HUES48 (cell line): ENCODE results near the gene TRAF3.
A peak's percentile ranks its signal among the peaks of the same experiment; 100 is the strongest.

Experiments
- H3K27ac ChIP-seq: one replicate; pipeline ENCODE4 v1.7.0; 2013; ENCODE audit warnings: low read depth, low read length, inconsistent platforms
- H3K27me3 ChIP-seq: 2 replicates; pipeline ENCODE4 v1.6.1; 2013; ENCODE audit warnings: mild to moderate bottlenecking, low read length; ENCODE audit not compliant: control insufficient read depth, insufficient read depth
- H3K36me3 ChIP-seq: 2 replicates; pipeline ENCODE4 v1.6.1; 2013; ENCODE audit warnings: low read length; ENCODE audit not compliant: control insufficient read depth, insufficient read depth
- H3K4me1 ChIP-seq: 2 replicates; pipeline ENCODE4 v1.6.1; 2013; ENCODE audit warnings: mild to moderate bottlenecking, low read length; ENCODE audit not compliant: control insufficient read depth, insufficient read depth
- H3K4me3 ChIP-seq: 2 replicates; pipeline ENCODE4 v1.5.1; 2013; ENCODE audit warnings: mild to moderate bottlenecking, low read depth, low read length
- H3K9ac ChIP-seq: 2 replicates; pipeline ENCODE4 v1.6.1; 2013; ENCODE audit warnings: mild to moderate bottlenecking, low read depth, low read length, moderate library complexity
- H3K9me3 ChIP-seq: 2 replicates; pipeline ENCODE4 v1.6.1; 2013; ENCODE audit warnings: low read length; ENCODE audit not compliant: control insufficient read depth, insufficient read depth

TRAF3 gene

DNA sequence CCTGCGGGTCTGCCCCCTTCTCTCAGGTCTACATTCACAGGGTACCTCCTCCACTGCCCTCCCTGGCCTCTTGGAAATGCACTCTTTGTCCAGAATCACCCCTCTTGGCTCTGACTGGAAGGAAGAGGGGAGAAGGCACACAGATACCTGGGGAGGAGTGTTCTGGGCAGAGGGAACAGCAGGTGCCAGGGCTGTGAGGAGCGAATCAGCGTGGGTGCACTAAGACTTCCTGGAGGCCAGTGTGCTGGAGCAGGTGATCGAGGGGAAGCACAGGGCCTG lies 8.3 kb upstream of the TRAF3 start:
- Histone ChIP-seq H3K9ac (no peak overlapping the region), H3K9me3 (no peaks in the 10 kb centered on the region), H3K4me3 (no peak overlapping the region), H3K27me3 (no peaks in the 10 kb centered on the region), H3K36me3 (no peaks in the 10 kb centered on the region), H3K27ac (no peak overlapping the region), H3K4me1 (no peaks in the 10 kb centered on the region)

DNA sequence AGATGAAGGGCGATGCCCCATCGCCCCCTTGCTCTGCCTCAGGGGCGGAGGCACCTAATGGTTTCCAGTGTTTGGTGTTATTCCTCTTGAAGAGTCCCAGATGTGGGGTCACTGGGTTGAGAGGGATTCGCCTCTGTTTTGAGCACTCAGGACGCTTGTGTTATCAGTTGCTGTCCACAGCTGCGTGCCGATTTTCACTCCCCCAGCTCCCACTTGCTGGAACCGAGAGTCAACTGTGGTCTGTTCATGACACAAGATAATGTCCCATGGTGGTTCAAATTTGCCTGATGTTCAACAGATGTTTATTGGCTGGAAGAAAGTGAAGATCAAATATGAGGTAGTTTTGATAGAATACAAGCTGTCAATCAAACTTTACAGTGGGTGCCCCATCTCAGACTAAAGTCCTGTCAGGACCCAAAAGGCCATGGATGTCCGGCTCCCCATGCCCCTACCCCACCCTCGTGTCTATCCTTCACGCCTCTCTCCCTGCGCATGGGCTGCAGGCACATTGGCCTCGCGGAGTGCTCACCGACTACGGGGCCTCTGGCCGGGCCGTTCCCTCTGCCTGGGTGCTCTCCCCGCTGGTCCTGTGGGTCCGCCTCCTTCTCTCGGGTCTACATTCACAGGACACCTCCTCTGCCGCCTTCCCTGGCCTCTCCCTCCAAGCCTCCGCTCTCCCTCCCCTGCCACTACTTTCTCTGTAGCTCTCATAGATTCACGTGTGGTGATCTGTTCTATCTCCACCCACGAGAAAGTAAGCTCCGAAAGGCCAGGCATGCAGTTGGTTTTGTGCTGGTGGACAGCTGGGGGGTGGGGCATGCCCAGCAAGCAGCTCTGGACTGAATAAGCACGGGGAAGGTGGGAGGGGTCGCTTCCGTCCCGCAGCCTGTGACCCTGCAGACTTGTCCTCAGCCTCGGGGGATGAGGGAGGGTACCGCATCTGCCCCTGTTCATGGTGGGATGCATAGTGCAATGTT lies 6.8 kb upstream of the TRAF3 start:
- Histone ChIP-seq H3K4me1 (peaks cover 6% of the 10 kb centered on the region), H3K4me3 (no peak overlapping the region), H3K9ac (no peak overlapping the region), H3K36me3 (no peaks in the 10 kb centered on the region), H3K27ac (no peak overlapping the region), H3K9me3 (no peaks in the 10 kb centered on the region), H3K27me3 (no peaks in the 10 kb centered on the region)

DNA sequence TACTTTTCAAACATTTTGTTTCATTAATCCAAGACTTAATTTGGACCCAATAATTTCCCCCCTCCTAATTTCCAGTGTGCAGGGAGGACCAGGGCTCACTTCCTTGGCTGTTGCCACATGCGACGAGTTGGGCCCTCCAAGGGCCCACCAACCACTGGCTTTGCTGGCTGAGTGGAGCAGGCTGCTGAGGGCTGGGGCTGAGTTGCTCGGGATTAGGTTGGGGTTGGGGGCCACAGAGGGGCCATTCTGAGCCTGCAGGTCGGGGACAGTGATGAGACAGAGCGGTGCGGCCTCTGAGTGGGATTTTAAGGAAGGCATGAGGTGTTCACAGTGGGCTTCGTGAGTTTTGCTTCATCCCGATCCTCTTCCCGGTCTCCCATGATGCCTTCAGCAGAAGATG lies 6.1 kb upstream of the TRAF3 start:
- no peaks in the 10 kb centered on the region for H3K27me3 ChIP-seq
- H3K4me1 ChIP-seq: peaks cover 6% of the 10 kb centered on the region
- no peaks in the 10 kb centered on the region for H3K9me3 ChIP-seq
- no peak overlapping the region for H3K4me3 ChIP-seq
- no peaks in the 10 kb centered on the region for H3K36me3 ChIP-seq
- no peak overlapping the region for H3K9ac ChIP-seq
- H3K27ac ChIP-seq: no peak overlapping the region

DNA sequence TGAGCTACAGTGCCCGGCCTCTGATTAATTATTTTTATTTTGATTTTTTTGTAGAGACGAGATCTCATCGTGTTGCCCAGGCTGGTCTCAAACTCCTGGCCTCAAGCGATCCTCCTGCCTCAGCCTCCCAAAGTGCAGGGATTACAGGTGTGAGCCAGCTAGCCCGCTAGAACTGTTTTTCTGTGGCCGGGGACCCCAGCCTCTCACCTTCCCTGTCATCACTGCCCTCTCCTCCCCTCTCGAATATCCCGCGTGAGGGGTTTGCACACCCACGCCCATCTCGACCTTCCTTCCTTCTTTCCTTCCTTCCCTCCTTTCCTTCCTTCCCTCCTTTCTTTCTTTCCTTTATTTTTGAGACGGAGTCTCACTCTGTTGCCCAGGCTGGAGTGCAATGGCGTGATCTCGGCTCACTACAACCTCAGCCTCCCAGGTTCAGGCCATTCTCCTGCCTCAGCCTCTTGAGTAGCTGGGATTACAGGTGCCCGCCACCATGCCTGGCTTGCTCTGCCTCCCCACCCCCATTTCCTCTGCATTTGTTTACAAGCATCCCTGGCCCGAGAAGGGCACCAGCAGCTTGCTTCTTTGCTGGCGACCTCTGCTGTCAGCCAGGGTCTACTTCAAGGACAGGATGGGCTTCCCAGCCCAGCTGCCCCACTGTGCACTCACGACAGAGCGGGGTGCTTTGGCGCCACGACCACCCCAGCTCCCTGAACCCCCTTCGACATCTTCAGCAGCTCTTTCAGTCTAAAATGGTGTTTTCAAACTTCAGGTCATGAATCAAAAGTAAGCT lies 4.3 kb upstream of the TRAF3 start:
- Histone ChIP-seq H3K9ac (no peak overlapping the region), H3K9me3 (no peaks in the 10 kb centered on the region), H3K36me3 (no peaks in the 10 kb centered on the region), H3K27me3 (no peaks in the 10 kb centered on the region; the same call in 1 of the 2 replicates), H3K4me1 (peaks cover 6% of the 10 kb centered on the region), H3K4me3 (no peak overlapping the region), H3K27ac (no peak overlapping the region)

DNA sequence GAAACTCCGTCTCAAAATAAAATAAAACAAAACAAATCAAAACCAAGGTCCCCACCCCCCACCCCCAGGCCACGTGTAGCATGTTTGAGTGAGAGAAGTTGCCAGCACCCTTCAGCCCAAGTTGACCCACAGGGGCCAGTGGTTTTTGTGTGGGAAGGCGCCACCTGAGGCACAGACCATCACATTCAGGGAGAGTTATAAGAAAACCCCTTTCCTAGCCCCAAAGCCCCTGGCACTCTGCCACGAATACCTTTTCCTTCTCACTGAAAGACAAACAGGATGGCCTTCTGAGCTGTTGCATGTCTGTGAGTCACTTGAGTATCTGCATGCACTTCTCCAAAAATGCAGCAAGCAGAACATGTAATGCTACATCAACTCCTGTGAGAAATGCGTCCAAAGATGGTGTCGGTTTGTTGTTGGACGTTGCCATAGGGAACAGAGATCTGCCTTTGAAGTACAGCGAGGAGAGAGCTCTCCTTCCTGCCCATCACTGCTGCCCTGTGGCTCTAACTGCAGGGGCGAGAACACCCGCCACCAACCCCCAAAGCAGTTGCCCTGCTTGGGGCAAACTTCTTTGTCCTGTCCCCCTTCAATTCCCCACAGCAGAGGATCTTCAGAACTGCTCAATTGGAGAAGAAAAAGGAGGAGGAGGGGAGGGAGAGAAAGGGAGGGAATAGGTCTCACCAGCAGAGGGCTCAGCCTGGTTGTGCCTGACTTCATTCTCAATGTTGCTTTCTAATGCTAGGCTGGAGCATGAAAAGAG lies 2.7 kb upstream of the TRAF3 start:
- H3K4me3 ChIP-seq: no peak overlapping the region
- no peak overlapping the region for H3K9ac ChIP-seq
- peaks cover 18% of the 10 kb centered on the region for H3K4me1 ChIP-seq
- H3K27me3 ChIP-seq: peaks cover 15% of the 10 kb centered on the region
- H3K36me3 ChIP-seq: no peaks in the 10 kb centered on the region
- no peaks in the 10 kb centered on the region for H3K9me3 ChIP-seq
- peak overlapping the region; percentile 11 for H3K27ac ChIP-seq

DNA sequence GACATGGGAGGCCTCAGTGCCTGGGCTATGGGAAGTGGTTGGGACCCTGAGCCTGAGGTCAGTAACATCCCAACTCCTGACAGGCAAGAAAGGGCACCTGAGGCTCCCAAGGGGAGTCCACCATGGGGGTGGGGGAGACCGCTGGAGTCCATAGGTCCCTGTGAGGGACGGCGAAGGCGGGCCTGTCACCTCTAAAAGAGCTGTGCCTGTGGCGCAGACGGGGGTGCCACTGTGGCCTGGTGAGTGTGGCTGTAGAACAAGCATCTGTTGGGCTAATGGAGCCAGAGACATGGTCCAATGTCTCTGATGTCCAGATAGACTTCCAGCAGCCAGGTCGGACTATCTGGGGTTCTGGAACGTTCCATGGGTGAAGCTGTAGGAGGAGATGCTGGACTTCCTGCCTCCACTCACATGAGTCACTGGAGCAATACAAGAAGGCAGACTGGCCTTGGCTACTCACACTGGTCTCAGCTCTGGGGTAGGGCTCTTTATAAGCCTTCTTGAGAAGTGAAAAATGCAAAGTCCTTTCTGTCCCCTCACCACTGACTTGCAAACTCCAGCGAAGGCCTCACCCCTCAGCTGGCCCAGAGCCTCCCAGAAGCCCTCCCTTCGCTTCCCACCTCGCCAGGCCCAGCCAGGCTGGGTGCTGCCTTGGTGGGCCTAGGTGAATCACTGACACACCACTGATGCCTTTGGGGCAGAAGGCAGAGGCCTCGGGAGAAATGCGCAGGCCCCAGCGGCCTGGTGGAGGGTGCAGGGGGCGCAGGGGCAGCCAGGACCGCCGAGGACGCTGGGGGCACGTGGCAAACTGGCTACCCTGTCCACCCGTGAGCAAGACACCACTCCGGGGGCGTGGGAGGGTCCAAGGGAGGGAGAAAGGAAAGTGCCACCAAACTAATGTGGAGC lies 1.1 kb upstream of the TRAF3 start:
- peak overlapping the region; percentile 42; the same call in 1 of the 2 replicates for H3K4me3 ChIP-seq
- H3K9me3 ChIP-seq: no peaks in the 10 kb centered on the region
- peak overlapping the region; percentile 12 for H3K27ac ChIP-seq
- no peak overlapping the region for H3K9ac ChIP-seq
- H3K27me3 ChIP-seq: peaks cover 17% of the 10 kb centered on the region
- peaks cover 28% of the 10 kb centered on the region for H3K4me1 ChIP-seq
- no peaks in the 10 kb centered on the region for H3K36me3 ChIP-seq

DNA sequence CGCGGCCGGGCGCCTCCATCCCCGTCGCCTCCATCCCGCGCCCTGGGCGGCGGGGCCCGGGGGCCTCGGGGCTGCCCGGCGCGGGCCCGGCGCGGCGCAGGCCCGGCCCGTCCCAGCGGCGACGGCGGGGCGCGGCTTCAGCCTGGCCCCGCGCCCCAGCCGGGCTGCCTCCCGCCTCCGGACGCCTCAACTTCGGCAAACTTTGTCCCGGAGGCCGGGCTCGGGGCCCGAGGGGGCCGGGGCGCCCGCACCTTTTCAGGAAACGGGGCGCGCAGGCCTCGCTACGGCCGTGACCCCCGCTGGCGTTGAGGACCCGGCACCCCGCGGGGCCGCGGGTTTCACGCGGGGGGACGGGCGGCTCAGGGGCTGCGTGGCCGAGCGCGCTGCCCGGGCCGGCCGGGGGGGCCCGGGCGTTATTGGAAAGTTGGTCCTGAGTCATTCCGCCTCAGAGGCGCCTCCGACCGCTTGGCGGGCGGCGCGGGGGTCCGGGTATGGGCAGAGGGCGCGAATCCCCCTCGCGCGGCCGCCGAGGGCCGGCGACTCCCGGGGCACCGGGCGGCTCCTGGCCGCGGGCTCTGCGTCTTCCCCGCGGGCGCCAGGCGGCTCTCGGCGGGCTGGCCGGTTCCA lies 575 bp downstream of the TRAF3 start:
- Histone ChIP-seq H3K36me3 (no peaks in the 10 kb centered on the region), H3K9ac (no peak overlapping the region; the same call in 1 of the 2 replicates), H3K27me3 (peaks cover 17% of the 10 kb centered on the region), H3K9me3 (no peaks in the 10 kb centered on the region), H3K4me3 (peak overlapping the region; percentile 71), H3K27ac (no peak overlapping the region), H3K4me1 (peaks cover 28% of the 10 kb centered on the region)

DNA sequence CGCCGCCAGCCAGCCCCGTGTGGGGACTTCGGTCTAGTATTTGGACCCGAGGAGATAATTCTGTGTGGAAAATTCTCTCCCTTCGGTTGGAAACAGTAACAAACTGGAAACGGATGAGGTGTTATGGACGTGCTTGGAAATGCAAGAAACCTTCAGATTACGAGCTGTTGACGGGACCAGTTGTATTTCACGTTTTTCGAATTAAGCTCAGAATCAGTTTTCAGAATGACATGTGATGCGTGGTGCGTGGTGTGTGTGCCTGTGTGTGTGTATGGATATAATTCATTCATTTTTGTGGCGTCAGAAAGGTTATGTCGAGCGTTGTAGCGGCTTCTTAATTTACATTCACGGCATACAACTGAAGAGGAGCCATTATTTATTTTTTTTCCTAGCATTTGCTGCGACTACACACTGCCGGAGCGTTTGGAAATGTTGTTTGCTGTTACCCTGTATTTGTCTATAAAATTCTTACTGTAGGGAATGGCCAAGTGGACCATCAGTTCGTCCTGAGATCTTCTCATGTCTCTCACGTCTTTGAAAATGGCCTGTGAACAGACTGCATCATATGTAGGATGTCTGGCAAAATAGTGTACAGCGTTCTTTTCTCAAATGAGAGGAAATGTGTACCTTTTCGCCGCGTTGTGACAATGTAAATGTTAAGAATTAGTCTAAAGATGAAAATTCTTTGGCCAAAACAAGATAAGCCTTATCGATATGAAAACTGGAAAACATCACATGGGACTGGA lies 1.3 kb downstream of the TRAF3 start:
- Histone ChIP-seq H3K9ac (no peak overlapping the region), H3K36me3 (no peaks in the 10 kb centered on the region), H3K4me3 (peak overlapping the region; percentile 71), H3K9me3 (no peaks in the 10 kb centered on the region), H3K27me3 (peaks cover 17% of the 10 kb centered on the region), H3K27ac (no peak overlapping the region), H3K4me1 (peaks cover 28% of the 10 kb centered on the region)

DNA sequence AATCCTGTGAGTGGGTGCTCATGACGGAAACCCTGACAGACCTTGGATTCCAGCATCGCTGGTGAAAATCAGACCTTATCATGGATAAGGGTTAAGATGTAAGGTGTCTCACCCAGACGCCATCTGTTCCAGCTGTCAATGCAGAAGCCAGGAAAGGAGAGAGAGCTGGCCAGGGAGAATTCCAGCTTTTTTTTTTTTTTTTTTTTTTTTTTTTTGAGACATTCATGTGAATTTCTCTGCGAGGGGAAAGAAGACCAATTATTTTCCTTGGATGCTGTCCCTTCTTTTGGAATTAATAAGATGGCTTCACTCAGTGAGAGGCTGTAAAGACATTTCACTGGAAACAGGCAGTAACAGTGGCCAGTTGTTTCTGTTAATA lies 1.8 kb downstream of the TRAF3 start:
- peaks cover 28% of the 10 kb centered on the region for H3K4me1 ChIP-seq
- peaks cover 17% of the 10 kb centered on the region for H3K27me3 ChIP-seq
- H3K4me3 ChIP-seq: peak overlapping the region; percentile 71
- H3K9ac ChIP-seq: no peak overlapping the region
- H3K27ac ChIP-seq: no peak overlapping the region
- H3K9me3 ChIP-seq: no peaks in the 10 kb centered on the region
- no peaks in the 10 kb centered on the region for H3K36me3 ChIP-seq
